GM23338 (cell line): ENCODE data around the gene GYS2.

Experiments
- EZH2phosphoT487 ChIP-seq: fragments of 200-600 bp; sonication (generic); IDR thresholded peaks from one replicate; pipeline ENCODE4 v1.8.1; 2018; ENCODE audit warnings: antibody characterized with exemption; ENCODE audit not compliant: unreplicated experiment
- TF ChIP-seq, protein P1 (sequence below), 2 experiments: fragments of 200-600 bp in 1 of 2; sonication (generic) in 1 of 2; conservative IDR thresholded peaks; 2 replicates each; pipeline versions ENCODE4 v1.5.1 to v1.6.1; 2016 to 2017; ENCODE audit warnings: antibody characterized with exemption in 2 of 2, low read depth in 2 of 2, mild to moderate bottlenecking in 2 of 2, moderate library complexity in 1 of 2
- TF ChIP-seq, protein P2 (sequence below): IDR thresholded peaks from one replicate; pipeline ENCODE4 v1.6.1; 2018; ENCODE audit warnings: antibody characterized with exemption; ENCODE audit not compliant: unreplicated experiment

DNA sequence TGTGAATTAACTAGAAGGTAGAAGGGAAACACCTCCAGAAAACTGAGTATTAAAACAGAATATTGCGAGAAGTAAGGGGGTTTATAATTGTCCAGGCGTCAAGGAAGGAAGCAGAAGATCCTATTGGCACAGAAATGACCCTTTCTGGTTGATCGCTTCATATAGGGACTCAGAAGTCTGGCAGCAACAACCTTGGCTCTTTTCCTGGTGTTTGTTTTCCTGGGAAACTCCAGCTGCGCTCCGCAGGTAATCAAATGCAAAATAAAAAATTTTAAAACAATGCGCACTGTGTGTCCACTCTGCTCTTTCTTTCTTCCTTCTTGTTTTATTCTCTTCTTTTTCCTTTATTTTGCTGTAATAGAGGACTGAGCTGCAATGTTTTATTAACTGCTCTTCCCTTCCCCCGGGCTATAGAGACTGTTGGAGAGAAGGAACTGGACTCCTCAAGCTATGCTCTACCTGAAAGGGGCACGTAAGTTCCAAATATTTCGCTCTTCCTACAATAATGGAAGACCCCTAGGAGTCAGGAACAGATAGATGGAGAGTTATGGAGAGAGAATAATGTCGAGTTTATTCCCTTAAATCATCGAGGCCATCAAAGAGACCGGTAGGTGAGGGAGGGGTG, 77.8 kb downstream of the GYS2 start:
- TF ChIP-seq, protein P1, sequence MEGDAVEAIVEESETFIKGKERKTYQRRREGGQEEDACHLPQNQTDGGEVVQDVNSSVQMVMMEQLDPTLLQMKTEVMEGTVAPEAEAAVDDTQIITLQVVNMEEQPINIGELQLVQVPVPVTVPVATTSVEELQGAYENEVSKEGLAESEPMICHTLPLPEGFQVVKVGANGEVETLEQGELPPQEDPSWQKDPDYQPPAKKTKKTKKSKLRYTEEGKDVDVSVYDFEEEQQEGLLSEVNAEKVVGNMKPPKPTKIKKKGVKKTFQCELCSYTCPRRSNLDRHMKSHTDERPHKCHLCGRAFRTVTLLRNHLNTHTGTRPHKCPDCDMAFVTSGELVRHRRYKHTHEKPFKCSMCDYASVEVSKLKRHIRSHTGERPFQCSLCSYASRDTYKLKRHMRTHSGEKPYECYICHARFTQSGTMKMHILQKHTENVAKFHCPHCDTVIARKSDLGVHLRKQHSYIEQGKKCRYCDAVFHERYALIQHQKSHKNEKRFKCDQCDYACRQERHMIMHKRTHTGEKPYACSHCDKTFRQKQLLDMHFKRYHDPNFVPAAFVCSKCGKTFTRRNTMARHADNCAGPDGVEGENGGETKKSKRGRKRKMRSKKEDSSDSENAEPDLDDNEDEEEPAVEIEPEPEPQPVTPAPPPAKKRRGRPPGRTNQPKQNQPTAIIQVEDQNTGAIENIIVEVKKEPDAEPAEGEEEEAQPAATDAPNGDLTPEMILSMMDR (conservative IDR thresholded peaks at IDR 0.05; ENCODE audit: low read depth in 2 of 2): no peak
- TF ChIP-seq EZH2phosphoT487: no peak
- TF ChIP-seq, protein P2, sequence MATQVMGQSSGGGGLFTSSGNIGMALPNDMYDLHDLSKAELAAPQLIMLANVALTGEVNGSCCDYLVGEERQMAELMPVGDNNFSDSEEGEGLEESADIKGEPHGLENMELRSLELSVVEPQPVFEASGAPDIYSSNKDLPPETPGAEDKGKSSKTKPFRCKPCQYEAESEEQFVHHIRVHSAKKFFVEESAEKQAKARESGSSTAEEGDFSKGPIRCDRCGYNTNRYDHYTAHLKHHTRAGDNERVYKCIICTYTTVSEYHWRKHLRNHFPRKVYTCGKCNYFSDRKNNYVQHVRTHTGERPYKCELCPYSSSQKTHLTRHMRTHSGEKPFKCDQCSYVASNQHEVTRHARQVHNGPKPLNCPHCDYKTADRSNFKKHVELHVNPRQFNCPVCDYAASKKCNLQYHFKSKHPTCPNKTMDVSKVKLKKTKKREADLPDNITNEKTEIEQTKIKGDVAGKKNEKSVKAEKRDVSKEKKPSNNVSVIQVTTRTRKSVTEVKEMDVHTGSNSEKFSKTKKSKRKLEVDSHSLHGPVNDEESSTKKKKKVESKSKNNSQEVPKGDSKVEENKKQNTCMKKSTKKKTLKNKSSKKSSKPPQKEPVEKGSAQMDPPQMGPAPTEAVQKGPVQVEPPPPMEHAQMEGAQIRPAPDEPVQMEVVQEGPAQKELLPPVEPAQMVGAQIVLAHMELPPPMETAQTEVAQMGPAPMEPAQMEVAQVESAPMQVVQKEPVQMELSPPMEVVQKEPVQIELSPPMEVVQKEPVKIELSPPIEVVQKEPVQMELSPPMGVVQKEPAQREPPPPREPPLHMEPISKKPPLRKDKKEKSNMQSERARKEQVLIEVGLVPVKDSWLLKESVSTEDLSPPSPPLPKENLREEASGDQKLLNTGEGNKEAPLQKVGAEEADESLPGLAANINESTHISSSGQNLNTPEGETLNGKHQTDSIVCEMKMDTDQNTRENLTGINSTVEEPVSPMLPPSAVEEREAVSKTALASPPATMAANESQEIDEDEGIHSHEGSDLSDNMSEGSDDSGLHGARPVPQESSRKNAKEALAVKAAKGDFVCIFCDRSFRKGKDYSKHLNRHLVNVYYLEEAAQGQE: no peak
